HG03066 (cell line): ENCODE data around the gene SPECC1L.

Experiments
- ATAC-seq: cut with Tn5 transposase; IDR thresholded peaks from one replicate; pipeline ENCODE4 v1.9.1; 2021; ENCODE audit warnings: low read depth; ENCODE audit not compliant: unreplicated experiment

SPECC1L gene

DNA sequence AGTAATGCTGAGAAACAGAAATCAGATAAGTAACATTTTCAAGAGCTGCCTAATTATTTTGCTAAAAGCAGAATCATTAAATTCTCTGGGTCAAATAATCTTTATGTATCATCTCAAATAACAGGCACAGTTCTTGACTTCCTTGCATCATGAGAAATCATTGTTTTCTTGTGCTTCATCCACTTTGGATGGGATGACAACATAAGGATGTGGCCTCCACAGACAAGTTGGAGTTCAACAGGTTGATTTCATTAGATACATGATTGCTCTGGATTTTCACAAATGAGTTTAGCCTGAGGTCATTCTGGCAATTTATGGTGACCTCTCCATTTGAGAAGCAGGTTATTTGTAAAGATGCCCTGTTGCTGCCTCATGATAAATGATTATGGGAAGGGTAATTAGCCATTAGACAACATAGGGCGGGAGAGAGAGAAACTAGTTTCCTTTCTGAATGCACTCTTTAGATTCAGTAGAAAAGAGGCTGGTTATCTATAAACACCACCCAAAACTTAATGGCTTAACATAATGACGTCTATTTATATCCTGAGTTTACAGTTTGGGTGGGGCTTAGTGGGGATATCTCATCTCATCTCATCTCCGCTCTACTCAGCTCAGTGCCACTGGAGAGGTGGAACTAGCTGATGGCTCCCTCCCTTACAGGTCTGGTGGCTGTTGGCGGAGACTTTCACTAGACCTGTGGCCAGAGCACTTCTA is 121.7 kb downstream of the SPECC1L start:
- ATAC-seq = no peak

GRCh38 chr22:24393012-24393559 is 122.5 kb downstream of the SPECC1L start:
- ATAC-seq = no peak

DNA sequence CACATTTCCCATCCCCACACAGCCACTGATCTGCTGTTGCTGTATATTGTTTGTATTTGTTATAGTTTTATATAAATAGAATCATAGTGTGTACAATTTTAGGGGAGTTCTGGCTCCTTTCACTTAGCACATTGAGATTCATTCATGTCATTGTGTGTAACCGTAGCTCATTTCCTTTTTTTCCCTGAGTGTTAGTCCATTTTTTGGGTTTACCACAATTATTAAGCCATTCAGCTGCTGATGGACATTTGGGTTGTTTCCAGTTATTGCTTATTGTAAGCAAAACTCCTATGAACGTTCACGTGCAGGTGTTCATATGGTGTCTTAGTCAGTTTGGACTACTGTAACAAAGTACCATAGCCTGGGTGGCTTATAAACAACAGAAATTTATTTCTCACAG is 123.2 kb downstream of the SPECC1L start:
- ATAC-seq = no peak

DNA sequence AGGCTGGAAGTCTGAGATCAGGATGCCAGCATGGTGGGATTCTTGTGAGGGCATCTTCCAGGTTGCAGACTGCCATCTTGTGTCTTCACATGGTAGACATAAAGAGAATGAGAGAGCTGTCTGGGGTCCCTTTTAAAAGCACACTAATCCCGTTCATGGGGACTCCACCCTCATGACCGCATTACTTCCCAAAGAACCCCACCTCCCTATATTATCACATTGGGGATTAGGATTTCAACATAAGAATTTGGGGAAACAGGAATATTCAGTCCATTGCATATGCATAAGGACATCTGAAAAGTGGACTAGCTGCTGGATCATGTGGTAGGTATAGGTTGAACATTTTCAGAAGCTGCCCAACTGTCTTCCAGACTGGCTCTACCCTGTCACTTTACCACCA is 123.6 kb downstream of the SPECC1L start:
- ATAC-seq = no peak

DNA sequence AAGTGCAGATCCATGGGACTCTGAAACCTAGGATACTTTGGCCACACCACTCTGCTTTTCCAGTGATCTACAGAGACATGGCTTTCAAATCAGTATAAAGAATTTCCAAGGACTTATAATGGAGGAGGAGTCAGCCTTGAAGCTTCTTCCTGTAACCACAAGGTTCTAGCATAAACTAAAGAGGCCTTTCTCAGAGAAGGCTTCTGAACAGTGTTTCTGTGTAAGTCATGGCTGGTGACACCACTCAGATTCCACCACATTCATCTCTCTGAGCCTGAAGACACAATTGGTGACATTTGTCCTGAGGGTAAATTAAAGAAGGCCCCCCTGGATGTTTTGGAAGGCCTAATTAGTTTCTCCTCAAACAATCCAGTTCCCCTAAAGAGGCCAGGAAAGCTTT is 127.8 kb downstream of the SPECC1L start:
- ATAC-seq = no peak

- no peak for ATAC-seq
Observed at GRCh38 chr22:24400034-24400725, 129.5 kb downstream of the SPECC1L start.

GRCh38 chr22:24400726-24401596 is 130.3 kb downstream of the SPECC1L start:
- ATAC-seq = no peak

- no peak for ATAC-seq
Observed at GRCh38 chr22:24401931-24402367, 131.3 kb downstream of the SPECC1L start.

- no peak for ATAC-seq
Observed at GRCh38 chr22:24402460-24403192, 132.0 kb downstream of the SPECC1L start.

DNA sequence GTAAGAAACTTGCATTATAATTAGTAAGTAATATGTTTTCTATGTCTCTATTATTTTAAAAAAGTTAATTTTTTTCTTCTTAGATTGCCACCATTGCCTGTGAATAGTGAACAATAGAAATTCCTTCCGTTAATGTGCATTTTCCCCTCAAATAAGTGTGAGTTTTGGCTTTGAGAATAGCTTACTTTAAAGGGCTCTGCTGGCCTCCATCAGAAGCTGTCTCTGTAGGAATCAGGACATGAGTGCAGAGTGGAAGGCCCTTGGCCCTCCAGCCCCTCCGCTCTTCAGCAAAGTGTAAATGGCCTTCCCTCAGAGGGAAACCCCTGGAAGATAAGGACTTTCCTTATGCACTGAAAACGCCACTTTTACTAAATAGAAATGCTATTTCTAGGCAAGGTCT is 132.7 kb downstream of the SPECC1L start:
- ATAC-seq = no peak

DNA sequence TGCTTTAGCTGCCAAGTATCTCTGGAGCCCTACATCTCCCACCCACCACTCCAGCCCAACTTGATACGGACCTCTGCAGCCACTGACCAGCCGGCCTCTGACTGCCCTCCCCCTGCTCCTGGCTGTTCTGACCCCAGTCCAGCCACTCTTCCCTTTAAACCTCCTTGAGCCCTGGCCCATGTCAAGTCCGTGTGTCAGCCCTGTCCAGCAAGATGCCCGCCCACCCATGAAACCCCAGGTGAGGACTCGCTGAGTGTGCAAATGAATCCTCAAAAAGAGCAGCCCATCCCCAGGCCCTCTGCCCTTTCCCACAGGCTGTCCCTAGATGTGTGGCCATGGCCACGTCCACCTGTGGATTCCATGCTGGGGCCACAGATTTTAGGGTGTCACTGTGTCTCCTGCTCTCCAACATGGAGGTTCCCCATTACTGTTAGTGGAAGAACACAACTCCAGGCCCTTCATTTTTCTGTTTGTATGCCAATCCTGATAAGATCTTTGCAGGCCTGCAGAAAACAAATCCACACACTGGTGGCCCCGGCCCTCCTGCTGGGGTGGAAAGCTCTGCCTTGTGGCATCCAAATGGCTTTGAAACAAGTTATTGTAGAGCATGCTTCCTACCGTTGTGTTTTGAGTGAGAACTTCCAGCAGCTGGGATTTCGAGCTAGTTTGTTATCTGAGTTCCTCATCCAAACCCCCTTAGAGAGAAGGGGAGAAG is 134.1 kb downstream of the SPECC1L start:
- ATAC-seq = no peak

DNA sequence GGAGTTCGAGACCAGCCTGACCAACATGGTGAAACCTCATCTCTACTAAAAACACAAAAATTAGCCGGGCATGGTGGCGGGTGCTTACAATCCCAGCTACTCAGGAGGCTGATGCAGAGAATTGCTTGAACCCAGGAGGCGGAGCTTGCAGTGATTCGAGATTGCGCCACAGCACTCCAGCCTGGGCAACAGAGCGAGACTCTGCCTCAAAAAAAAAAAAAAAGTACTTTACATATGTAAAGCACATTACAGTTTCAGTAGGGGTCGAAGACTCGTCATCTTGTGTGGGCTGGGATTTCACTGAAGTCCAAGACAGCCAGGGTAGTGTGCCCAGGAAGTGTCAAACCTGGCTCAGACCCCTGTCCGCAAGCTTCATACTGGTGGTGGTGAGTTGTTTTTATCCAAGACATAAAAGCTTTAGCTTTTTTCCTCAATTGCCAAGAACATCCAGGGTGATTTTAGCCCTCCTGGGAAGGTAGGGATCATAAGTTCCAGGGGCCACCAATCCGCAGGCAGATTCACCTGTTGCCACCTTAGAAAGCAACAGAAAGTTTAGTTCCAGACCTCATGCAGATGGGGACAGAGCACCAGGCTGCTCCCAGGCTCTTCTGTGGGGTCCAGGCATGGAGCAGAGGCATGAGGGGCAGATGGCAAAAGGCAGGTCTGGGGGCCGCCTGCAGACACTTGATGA is 135.1 kb downstream of the SPECC1L start:
- no peak for ATAC-seq

DNA sequence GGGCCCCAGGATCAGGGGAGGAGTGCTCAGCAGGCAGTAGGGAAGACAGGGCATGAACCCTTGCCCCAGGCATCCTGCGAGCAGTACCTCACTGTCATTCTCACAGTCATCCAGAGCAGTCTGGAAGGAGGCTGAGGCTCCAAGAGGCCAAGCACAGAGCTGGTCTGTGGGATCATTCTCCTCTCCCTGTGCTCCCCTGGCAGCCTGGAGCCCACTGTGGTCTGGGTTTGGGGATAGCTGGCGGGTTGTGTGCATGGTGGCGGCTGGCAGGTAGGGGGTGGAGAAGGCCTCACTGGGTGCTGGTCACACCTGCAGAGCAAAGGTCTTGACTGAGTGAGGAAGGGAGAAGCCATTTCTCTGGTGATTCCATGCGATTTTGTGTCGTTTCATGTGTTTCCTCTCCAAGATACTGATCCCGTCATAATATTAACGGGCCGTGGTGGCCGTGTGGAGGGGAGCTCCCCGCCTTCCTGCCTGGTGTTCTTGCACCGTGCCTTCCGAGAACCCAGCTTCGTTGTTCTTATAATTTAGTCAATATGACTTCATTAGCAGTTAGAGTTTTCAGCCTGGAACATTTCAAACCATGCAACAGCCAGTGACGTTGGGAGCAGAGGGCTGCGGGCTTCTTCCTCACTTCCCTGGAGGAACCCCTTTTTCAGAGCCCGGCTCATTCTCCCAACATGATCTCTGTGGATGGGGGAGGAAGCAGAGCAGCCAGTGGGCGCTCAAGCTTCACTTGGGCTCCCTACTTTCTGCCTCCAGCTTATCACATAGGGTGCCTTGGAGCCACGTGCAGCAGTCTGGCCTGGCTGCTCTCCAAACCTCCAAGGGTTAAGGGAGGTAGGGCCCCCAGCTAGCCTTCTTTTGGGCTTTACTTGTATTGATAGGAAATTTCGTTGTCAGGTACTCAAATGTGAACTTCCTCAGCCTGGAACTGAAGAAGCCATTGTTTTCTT is 136.0 kb downstream of the SPECC1L start:
- ATAC-seq = no peak

DNA sequence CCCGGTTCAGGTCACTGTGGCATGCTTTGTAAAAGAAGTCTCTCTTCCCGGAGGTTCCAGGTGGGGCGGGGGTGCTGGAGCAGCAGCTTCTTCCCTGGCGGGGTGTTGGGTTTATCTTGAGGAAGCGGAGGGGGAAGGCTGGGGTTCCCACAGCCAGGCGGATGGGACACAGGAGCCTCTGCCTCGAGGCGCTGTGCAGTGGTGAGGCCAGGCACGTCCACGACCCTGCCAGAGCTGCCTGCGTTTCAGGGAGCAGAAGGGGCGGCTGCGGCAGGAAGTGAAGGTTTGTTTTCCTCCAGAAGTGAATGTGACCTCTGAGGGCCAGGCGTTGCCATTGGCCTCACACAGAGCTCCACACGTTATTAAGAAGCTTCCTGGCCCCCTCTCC is 136.6 kb downstream of the SPECC1L start:
- ATAC-seq = no peak

GRCh38 chr22:24407884-24408283 is 137.3 kb downstream of the SPECC1L start:
- ATAC-seq = no peak

GRCh38 chr22:24408630-24409029 is 138.0 kb downstream of the SPECC1L start:
- ATAC-seq = no peak

- ATAC-seq = no peak
Observed at GRCh38 chr22:24409707-24410106, 139.1 kb downstream of the SPECC1L start.
